ENCODE data around the gene GLUD1.
"Not testable (repeated sequence)": the region's sequence is repeated elsewhere in the genome, so short reads cannot be mapped to it uniquely, and the experiment has no call there.

The GLUD1 gene

GRCh38 chr10:87030912-87031635 lies 63.6 kb downstream of the GLUD1 start:
- Histone ChIP-seq H3K27me3 (ENCODE audit: control insufficient read depth, low read length) (peaks cover 6% of the 10 kb centered on the region; the same call in 1 of the 2 replicates), H3F3A (ENCODE audit: control insufficient read depth, insufficient read depth) (no peaks in the 10 kb centered on the region), H3K4me1 (ENCODE audit: control insufficient read depth, low read length) (no peaks in the 10 kb centered on the region), H3K9me3 (ENCODE audit: control insufficient read depth, insufficient read depth, low read length) (peaks cover 3% of the 10 kb centered on the region; the same call in 1 of the 2 replicates), H4K20me1 (ENCODE audit: control insufficient read depth, insufficient read depth, low read depth, low read length) (no peaks in the 10 kb centered on the region), H3K27ac (ENCODE audit: low read depth, low read length) (no peak overlapping the region), H3K4me3 (ENCODE audit: low read length) (no peak overlapping the region), H3K4me2 (ENCODE audit: low read length) (no peak overlapping the region), H3K36me3 (ENCODE audit: control insufficient read depth, low read length) (no peaks in the 10 kb centered on the region), H3K79me2 (ENCODE audit: control insufficient read depth, low read length) (no peaks in the 10 kb centered on the region), H3K9me2 (replicated peaks; ENCODE audit: control insufficient read depth, low read length) (no peaks in the 10 kb centered on the region)
- TF ChIP-seq CTCF (IDR thresholded peaks at IDR 0.05; ENCODE audit: low read depth, low read length, poor library complexity, severe bottlenecking) (no peak), EZH2phosphoT487 (IDR thresholded peaks at IDR 0.05; ENCODE audit: borderline replicate concordance, low read length) (no peak)

GRCh38 chr10:87030419-87030818 lies 64.2 kb downstream of the GLUD1 start:
- H3K4me1 ChIP-seq (ENCODE audit: control insufficient read depth, low read length); H3K27ac ChIP-seq (ENCODE audit: low read depth, low read length); H3K4me3 ChIP-seq (ENCODE audit: low read length); H3K36me3 ChIP-seq (ENCODE audit: control insufficient read depth, low read length); H3K9me2 ChIP-seq (replicated peaks; ENCODE audit: control insufficient read depth, low read length); H3K27me3 ChIP-seq (ENCODE audit: control insufficient read depth, low read length); H4K20me1 ChIP-seq (ENCODE audit: control insufficient read depth, insufficient read depth, low read depth, low read length); H3F3A ChIP-seq (ENCODE audit: control insufficient read depth, insufficient read depth); H3K4me2 ChIP-seq (ENCODE audit: low read length); H3K79me2 ChIP-seq (ENCODE audit: control insufficient read depth, low read length); H3K9me3 ChIP-seq (ENCODE audit: control insufficient read depth, insufficient read depth, low read length): not testable (repeated sequence)

- not testable (repeated sequence) for H3K9me3 ChIP-seq (ENCODE audit: control insufficient read depth, insufficient read depth, low read length); H3F3A ChIP-seq (ENCODE audit: control insufficient read depth, insufficient read depth); H3K27me3 ChIP-seq (ENCODE audit: control insufficient read depth, low read length); H4K20me1 ChIP-seq (ENCODE audit: control insufficient read depth, insufficient read depth, low read depth, low read length); H3K4me3 ChIP-seq (ENCODE audit: low read length); H3K9me2 ChIP-seq (replicated peaks; ENCODE audit: control insufficient read depth, low read length); H3K79me2 ChIP-seq (ENCODE audit: control insufficient read depth, low read length); H3K4me1 ChIP-seq (ENCODE audit: control insufficient read depth, low read length); H3K4me2 ChIP-seq (ENCODE audit: low read length); H3K27ac ChIP-seq (ENCODE audit: low read depth, low read length); H3K36me3 ChIP-seq (ENCODE audit: control insufficient read depth, low read length)
These were observed 67.7 kb downstream of the GLUD1 start for GRCh38 chr10:87026747-87027508.

- not testable (repeated sequence) for H3K79me2 ChIP-seq (ENCODE audit: control insufficient read depth, low read length); H3K27me3 ChIP-seq (ENCODE audit: control insufficient read depth, low read length); H3K9me3 ChIP-seq (ENCODE audit: control insufficient read depth, insufficient read depth, low read length); H3F3A ChIP-seq (ENCODE audit: control insufficient read depth, insufficient read depth); H3K36me3 ChIP-seq (ENCODE audit: control insufficient read depth, low read length); H3K4me2 ChIP-seq (ENCODE audit: low read length); H3K9me2 ChIP-seq (replicated peaks; ENCODE audit: control insufficient read depth, low read length); H3K4me3 ChIP-seq (ENCODE audit: low read length); H3K4me1 ChIP-seq (ENCODE audit: control insufficient read depth, low read length); H3K27ac ChIP-seq (ENCODE audit: low read depth, low read length); H4K20me1 ChIP-seq (ENCODE audit: control insufficient read depth, insufficient read depth, low read depth, low read length)
These were observed 69.2 kb downstream of the GLUD1 start for GRCh38 chr10:87025285-87025958.

GRCh38 chr10:87020056-87020455 lies 74.6 kb downstream of the GLUD1 start, which contains the start of gene FAM25A:
FAM25A (plus strand) TSS chr10:87020294; CDS start chr10:87020325, 31 bp downstream.
- H3K9me3 ChIP-seq (ENCODE audit: control insufficient read depth, insufficient read depth, low read length); H3K4me1 ChIP-seq (ENCODE audit: control insufficient read depth, low read length); H3K36me3 ChIP-seq (ENCODE audit: control insufficient read depth, low read length); H3K27me3 ChIP-seq (ENCODE audit: control insufficient read depth, low read length); H3K27ac ChIP-seq (ENCODE audit: low read depth, low read length); H4K20me1 ChIP-seq (ENCODE audit: control insufficient read depth, insufficient read depth, low read depth, low read length); H3K4me2 ChIP-seq (ENCODE audit: low read length); H3F3A ChIP-seq (ENCODE audit: control insufficient read depth, insufficient read depth); H3K4me3 ChIP-seq (ENCODE audit: low read length); H3K79me2 ChIP-seq (ENCODE audit: control insufficient read depth, low read length); H3K9me2 ChIP-seq (replicated peaks; ENCODE audit: control insufficient read depth, low read length): not testable (repeated sequence)

GRCh38 chr10:87019504-87019903 lies 75.1 kb downstream of the GLUD1 start:
- H3K4me1 ChIP-seq (ENCODE audit: control insufficient read depth, low read length); H3K9me3 ChIP-seq (ENCODE audit: control insufficient read depth, insufficient read depth, low read length); H3K27ac ChIP-seq (ENCODE audit: low read depth, low read length); H3K9me2 ChIP-seq (replicated peaks; ENCODE audit: control insufficient read depth, low read length); H4K20me1 ChIP-seq (ENCODE audit: control insufficient read depth, insufficient read depth, low read depth, low read length); H3K27me3 ChIP-seq (ENCODE audit: control insufficient read depth, low read length); H3K4me2 ChIP-seq (ENCODE audit: low read length); H3K4me3 ChIP-seq (ENCODE audit: low read length); H3F3A ChIP-seq (ENCODE audit: control insufficient read depth, insufficient read depth); H3K79me2 ChIP-seq (ENCODE audit: control insufficient read depth, low read length); H3K36me3 ChIP-seq (ENCODE audit: control insufficient read depth, low read length): not testable (repeated sequence)

- H3K27me3 ChIP-seq (ENCODE audit: control insufficient read depth, low read length); H3K79me2 ChIP-seq (ENCODE audit: control insufficient read depth, low read length); H3K9me2 ChIP-seq (replicated peaks; ENCODE audit: control insufficient read depth, low read length); H3K4me1 ChIP-seq (ENCODE audit: control insufficient read depth, low read length); H4K20me1 ChIP-seq (ENCODE audit: control insufficient read depth, insufficient read depth, low read depth, low read length); H3K27ac ChIP-seq (ENCODE audit: low read depth, low read length); H3K36me3 ChIP-seq (ENCODE audit: control insufficient read depth, low read length); H3K4me3 ChIP-seq (ENCODE audit: low read length); H3F3A ChIP-seq (ENCODE audit: control insufficient read depth, insufficient read depth); H3K4me2 ChIP-seq (ENCODE audit: low read length); H3K9me3 ChIP-seq (ENCODE audit: control insufficient read depth, insufficient read depth, low read length): not testable (repeated sequence)
These were observed 75.6 kb downstream of the GLUD1 start for GRCh38 chr10:87019066-87019465.
